GM21381 (cell line): ENCODE data around the gene RNF111.

Experiments
- ATAC-seq: cut with Tn5 transposase; IDR thresholded peaks from one replicate; pipeline ENCODE4 v1.9.1; 2021; ENCODE audit warnings: mild to moderate bottlenecking, moderate library complexity; ENCODE audit not compliant: unreplicated experiment

RNF111 gene

DNA sequence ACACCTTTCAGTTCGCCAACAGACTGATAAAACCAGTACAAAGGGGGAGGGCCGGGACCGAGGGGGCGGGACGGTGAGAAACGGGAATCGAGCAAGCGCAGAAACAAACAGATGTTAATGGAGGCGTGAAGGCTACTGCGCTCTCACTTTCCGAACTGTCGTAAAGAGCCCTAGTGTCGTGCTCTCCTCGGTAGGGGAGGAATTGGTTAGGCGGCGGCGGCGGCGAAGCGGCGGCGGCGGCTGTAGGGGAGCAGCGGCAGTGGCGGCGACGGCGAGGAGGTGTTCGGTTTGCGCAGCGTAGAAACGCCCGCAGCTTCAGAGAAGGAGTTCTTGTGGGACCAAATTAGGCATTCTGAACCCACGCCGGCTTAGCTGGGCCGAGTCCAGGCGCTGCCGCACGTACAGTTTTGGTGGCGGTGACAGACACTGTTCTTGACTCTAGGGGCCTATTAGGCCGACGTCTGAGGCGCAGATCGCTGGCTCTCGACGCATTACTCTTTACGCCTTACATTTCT, at the start of gene RNF111:
Gene RNF111, plus strand, starts transcription at position 173 of the 515 bp plus-strand sequence. CDS start 43,160 bp downstream, outside the sequence.
- peak; percentile 85 for ATAC-seq

DNA sequence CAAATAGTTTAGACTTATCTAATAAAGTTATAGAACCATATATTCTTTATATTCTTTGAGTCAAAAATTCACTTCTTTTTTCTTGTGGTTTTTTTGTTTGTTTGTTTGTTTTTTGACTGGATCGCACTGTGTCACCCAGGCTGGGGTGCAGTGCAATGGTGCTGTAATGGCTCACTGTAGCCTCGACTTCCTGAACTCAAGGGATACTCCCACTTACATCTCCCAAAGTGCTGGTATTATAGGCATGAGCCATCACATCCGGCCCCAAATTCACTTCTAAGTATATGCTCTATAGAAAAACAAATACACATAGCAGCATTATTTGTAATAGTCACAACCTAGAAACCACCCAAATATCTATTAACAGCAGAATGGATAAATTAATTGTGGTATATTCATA, 40.3 kb upstream of the RNF111 start:
- no peak for ATAC-seq

DNA sequence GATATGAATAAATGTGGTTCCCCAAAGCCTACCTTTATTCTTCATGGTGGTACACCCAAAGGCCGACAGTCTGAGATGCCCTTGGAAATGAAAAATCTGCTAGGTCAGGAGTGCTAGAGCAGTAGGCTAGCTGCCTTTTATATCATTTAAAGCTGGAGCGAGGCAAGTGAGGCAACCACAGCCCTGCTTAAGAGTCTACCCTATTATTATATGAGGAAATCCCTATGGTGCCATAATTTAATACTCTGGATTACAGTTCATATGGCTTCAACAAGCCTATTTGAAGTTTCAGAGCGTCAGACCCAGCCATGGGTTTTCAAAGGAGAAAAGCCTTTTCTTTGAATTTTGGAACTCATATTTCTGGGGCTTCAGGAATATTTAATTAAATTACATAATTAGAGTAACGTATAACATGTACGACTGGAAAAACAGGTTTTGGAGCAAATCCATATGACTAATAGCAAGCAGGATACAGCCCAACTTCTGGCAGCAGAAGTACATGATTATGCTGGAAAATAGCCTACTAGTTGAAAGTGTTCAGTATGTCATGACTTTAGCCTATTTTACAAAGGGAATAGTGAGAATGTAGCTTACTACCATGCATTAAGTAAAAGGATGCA, 36.0 kb upstream of the RNF111 start:
- no peak for ATAC-seq

DNA sequence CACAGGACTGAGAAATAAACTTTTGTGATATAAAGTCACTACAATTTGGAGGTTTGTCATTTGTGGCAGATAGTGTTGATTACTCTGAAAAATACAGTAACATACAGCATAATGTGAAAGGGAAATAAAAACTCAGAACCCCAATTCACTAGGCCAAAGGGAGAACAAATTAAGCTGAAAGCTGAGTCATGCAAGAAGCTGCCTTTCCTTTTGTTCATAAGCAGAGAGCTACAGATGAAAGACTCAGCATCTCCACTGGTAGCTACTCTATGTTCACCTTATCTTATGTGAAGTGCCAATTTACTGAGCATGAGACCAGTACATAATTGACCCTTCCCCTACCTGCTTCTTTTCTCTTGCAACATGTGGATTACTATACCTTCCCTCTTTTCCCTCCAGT, 34.7 kb upstream of the RNF111 start:
- ATAC-seq = no peak

DNA sequence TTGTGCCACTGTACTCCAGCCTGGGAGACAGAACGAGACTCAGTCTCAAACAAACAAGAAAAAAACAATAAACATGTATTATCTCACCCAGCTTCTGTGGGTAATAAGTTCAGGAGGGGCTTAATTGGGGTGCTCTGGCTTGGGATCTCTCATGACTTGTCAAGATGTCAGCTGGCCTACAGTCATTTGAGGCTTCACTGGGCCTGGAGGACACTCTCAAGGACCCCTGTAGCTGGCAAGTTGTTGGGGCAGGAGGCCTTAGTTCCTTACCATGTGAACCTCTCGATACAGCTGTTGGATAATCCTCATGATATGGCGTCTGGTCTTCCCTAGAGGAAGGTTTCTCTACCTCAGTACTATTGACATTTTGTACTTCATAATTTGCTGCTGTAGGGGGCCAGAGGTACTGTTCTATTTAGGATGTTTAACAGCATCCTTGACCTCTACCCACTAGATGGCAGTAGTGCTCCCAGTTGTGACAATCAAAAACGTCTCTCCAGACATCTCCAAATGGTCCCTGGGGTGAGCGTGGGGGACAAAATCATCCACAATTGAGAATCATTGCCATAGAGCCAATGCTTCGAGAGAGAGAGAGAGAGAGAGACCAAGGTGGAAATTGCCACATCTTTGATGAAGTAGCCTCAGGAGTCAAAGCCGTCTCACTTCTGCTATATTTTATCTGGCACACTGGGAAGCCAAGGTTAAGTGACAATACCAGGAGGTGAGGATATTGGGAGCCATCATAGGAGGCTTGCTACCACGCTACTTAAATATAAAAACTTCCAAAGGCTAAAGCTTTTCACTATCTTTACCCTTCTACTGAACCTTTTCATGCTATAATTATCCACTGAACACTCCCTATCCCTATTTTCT, 30.1 kb upstream of the RNF111 start:
- ATAC-seq = peak; percentile 60

DNA sequence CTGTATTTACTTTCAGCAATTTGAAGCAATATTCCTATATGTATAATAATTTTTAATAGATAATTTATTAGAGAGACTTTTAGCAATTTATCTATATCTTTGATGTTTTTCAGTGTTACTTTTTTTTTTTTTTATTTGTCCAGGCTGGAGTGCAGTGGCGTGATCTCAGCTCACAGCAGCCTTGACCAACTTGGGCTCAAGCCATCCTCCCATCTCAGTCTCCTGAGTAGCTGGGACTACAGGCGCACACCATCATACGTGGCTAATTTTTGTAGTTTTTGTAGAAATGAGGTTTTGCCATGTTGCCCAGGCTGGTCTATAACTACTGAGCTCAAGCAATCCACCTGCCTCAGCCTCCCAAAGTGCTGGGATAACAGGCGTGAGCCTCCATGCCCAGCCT, 28.7 kb upstream of the RNF111 start:
- ATAC-seq = no peak

DNA sequence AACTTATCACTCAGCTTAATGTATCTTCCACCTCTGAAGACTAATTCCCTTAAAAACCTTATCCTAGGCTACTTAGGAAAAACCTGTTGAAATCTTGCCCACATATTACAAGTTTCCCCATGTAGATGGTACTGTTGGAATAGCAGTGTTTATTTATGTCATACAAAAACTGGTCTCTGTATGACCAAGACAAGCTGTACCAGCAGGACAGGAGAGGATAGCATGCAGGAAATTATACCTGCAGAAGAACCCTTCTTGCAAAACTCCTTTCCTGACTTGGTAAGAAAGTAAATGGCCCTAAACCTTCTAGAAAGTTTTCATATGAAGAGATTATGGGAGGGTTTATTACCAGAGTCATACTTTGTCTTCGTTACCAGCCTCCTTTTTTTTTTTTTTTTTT, 25.3 kb upstream of the RNF111 start:
- ATAC-seq = no peak

DNA sequence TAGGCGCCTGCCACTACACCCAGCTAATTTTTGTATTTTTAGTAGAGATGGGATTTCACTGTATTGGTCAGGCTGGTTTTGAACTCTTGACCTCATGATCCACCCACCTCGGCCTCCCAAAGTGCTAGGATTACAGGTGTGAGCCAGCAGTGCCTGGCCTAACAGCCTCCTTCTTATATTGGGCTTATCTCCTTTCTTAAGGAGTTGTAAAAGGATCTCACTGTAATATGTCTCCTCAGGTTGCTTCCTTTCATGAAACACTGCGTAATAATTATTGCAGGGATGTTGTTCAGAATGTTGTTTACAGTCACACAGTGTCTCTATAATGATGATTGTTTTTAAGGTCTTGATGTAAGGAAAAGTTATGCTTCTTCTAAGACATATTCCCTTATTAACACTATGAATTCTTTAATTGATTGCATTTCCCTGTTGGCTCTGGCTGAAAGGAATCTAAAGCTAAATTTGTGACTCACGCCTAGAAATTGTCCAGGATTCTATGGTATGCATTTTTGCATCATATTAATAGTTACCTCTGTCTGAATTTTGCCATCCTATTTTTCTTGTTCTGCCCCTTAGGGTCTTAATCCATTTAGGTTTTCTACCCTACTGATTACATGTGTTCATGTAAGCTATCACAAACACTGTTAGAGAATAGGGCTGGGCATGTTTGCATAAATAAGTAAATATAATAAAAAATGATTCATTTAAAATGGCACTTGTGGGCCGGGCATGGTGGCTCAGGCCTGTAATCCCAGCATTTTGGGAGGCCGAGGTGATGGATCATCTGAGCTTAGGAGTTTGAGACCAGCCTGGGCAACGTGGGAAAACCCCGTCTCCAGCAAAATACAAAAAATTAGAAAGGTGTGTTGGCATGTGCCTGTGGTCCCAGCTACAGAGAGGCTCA, 24.5 kb upstream of the RNF111 start:
- no peak for ATAC-seq

DNA sequence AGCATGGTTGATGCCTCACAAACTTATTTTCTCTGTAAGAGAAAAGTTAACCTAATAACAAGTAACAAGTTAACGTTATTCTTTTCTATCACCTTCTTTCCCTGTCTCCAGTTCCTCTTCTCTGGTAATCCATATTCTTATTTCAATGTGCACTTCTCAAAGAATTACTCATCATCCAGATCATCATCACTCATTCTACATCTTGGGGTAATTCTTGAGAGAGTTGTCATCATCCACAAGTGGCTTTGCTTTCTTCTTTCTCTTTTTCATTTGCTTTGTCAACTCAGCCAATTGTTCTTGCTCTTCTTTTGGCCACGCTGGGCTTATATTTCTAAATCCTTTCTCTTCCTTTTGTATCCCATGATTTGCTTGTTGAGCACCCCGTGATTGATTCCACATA, 20.8 kb upstream of the RNF111 start:
- ATAC-seq = no peak

DNA sequence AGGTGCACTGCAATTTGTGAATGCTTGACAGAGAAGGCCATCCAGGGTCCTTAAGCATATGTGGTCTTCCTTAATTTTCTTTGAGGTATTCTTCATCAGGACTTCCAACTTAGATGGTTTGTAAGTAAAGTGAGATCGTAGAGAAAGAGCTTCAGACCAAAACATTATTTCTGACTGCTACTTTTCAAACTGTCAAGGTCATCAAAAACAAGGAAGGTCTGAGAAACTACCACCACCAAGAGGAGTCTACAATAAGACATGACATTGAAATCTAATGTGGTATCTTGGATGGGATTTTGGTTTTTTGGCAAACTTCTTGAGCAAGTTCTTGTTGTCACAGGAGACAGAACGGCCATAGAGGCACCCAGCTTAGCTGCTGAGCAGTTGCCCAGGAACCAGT, 20.0 kb upstream of the RNF111 start:
- no peak for ATAC-seq

DNA sequence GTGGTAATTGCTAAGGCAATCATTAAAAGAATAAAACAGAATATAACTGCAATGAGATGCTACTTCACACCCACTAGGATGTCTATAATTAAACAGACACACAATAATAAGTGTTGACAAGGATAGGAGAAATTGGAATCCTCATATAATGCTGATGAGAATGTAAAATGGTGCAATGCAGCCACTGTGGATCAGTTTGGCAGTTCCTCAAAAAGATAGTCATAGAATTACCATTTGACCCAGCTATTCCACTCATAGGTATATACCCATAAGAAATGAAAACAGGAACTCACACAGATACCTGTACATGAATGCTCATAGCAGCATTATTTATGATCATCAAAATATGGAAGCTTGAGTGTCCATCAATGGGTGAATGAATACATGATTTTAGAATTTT, 9.6 kb upstream of the RNF111 start:
- no peak for ATAC-seq

DNA sequence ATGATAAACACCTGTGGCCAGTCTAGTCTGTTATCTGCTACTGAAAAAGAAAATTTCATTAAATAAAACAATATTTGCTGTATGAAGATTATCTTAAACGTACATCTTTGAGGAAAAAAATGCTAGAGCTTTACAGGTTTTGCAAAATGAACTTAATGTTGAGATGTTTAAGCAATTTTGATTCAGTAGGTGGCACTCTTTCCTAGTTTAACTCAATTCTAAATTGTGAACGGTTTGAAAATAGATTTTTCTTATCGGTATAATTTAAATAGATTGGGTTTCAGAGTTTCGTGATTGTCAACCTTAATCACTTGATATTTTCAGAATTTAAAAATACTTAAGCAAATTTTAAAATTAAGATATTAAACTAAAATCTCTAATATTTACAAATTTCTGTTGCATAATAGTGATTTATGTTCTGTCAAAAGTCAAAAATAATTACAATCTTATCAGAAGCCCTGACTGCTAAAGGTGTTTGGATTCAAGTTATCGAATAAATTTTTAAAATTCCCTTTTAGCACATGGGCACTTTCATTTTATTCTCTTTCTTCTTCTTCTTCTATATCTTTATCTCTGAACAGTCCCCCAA, 7.0 kb upstream of the RNF111 start:
- ATAC-seq = no peak

DNA sequence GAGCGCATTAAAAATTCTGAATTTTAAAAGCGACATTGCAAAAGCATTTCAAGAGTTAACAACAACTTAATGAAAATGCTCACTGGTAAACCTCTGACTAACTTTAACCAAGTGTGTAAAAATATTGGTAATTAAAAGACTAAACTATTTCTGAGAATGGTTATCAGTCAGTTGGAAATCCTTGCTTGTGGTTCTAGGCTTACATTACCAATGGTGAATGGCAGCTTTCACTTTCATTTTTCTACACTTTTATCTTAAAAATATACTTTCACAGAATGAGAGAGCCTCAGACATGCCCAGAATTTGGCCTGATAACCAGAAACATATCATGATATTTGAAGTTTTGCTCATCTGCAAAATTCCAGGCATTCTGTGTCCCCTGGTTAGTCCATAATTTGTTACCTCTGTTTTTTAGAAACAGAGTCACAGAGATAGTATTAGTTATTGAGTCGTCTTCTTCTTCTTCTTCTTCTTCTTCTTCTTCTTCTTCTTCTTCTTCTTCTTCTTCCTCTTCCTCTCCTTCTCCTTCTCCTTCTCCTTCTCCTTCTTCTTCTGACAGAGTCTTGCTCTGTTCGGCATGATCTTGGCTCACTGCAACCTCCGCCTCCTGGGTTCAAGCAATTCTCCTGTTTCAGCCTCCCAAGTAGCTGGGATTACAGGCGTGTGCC, 5.5 kb upstream of the RNF111 start:
- no peak for ATAC-seq

DNA sequence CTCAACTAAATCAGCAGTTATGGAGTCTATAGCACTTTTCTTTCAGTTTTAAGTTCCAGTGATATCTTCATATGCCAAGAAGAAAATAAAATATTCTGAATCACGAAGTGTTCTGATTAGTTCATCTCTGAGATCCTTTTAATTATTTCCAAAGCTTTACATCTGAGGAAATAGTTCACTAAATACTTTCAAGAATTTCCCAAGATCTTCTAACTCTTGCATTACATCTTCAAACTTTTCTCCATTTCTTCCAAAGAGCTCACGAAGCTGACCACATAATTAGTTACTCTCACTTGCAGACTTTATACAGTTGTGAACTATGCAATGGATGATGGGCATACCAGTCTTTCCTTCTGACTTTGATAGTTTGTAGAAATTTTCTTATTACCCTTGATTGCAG, 4.2 kb upstream of the RNF111 start:
- ATAC-seq = no peak

DNA sequence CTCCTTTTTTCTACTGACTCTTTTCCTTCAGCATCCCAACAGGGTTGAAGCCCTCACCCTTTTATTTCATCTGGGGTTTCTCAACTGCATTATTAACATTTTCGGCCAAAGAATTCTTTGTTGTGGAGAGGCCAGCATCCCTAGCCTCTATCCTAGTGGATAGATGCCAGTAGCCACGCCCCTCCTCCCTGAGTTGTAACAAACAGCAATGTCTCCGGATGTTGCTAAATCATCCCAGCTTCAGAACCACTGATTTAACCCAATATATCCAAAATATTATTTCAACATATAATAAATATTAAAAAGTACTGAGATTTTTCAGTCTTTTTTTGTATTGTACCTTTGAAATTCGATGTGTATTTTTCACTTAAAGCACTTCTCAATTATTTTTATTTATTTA, 2.0 kb upstream of the RNF111 start:
- no peak for ATAC-seq

DNA sequence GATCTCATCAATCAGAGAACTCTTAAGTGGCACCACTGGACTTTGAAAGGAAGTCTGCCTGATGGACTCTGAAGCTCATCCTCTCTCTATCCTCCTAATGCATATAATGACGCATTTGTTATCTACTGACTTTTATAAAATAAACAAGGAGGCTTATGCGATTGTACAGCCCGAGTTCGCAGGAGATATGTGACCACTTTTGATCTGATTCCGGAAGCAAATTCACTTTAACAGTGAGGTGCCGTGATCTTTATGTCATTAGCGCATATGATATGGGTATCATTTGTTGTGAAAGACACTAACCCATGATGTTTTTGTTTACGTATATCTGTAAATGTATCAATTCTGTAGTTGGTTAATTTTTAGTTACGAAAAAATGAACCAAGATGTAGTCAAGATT, 427 bp upstream of the RNF111 start:
- ATAC-seq = no peak

DNA sequence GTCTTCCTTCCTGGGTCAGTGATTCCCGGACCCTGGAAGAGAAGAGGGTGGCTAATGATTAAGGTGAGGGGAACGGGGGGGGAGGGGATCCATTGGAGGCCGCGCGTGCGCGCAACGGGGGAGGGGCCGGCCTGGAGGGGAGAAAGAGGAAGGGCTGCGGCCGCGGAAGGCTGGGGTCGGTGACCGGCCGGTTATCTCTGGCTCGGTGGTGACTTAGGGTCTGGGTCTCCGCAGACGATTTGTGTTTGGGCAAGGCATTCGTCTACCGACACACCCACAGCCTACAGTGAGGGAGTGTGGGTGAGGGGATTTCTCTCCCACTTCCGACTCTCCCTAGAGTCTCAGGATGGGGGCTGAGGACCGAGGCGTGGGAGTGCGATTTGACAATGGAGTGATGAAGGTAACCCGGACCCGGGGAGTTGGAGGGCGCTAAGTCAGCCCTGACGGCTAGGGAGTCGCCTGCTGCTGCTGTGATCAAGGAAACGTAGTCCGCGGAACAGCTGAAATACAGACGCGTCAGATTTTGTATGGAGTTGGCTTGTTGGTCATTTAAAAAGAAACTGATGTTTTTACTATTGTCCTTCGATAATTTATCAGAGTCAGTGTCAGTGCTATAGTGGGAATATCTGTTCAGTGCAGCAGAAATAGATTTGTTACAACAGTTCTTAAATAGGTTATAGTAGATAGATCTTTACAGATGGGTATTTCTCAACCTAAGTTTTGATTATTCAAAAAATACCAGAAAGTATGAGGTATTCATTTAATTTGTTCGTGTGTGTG, 733 bp downstream of the RNF111 start:
- ATAC-seq = peak; percentile 38

DNA sequence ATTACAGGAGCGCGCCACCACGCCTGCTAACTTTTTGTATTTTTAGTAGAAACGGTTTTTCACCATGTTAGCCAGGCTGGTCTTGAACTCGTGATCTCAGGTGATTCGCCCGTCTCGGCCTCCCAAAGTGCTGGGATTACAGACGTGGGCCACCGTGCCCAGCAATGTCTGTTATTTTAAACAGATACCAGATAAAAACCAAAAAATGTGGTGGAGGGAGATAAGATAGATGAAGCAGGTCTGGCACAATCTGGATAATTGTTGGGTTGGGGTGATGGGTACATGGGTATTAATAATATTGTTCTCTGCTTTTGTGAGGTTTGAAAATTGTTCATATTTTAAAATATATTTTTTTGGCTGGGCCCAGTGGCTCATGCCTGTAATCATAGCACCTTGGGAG, 4.7 kb downstream of the RNF111 start:
- no peak for ATAC-seq

DNA sequence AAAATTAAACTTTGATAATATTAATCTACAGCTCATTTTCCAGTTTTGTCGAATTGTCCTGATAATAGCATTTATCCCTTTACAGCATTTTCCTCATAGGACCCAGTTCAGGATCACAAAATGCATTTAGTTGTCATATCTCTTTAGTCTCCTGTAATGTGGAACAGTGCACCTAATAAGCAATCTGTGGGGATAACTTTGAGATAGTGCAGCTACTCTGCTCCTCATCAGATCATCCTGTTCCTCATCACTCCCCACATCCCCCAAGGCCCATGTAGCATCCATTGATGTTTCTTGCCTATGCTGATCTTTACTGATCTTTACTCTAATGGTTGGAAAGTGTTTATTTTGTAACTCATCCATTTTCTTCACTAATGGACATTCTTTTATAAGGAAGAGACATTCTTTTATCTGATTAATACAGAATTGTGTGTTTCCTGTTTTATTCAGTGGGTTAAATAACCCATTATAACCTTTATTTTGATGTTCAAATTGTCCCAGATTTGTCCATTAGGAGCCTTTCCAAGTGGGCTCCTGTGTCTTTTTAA, 7.5 kb downstream of the RNF111 start:
- no peak for ATAC-seq
